GM18498 (cell line): ENCODE measurements around the gene SMIM28.
"Not testable (repeated sequence)": the region's sequence is repeated elsewhere in the genome, so short reads cannot be mapped to it uniquely, and the experiment has no call there.

ENCODE experiments used
- ATAC-seq: cut with Tn5 transposase; IDR thresholded peaks from one replicate; pipeline ENCODE4 v1.9.1; 2021; ENCODE audit warnings: mild to moderate bottlenecking, moderate library complexity; ENCODE audit not compliant: unreplicated experiment

Gene SMIM28

DNA sequence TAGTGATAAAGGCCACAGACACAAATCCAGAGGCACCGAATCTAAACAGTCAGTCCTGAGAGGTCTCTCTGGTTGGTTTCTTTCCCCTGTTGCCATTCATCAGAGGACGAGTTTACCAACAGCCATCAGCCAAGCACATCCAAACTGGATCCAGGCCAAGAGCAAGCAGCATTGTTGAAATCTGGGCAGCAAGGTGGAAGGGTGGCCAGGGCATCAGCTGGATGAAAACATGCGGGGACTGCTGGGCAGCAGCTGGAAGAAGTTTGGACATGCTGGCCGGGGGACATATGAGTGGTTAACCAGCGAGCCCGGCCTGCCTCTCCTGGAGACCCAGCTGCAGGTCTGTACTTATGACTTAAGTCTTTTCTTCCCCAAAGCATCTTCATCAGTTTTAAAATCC, at the start of gene SMIM28:
Gene SMIM28 (plus strand): TSS at position 62 of the 400 bp plus-strand sequence. CDS start 168 bp downstream, at position 230.
- no peak for ATAC-seq

DNA sequence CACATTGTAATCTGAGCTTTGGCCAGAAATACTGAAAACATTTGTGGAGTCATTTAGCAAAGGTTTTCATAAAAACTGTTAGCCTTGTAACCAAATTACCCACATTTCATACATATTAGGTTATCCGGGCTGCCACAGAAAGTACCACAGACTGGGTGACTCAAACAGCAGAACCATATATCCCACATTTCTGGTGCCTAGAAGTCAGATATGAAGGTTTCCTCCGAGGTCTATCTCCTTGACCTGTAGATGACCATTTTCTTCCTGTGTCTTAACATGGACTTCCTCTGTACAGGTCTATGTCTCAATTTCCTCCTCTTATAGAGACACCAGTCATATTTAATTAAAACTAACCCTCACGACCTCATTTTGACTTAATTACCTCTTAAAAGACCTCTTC, 49.5 kb upstream of the SMIM28 start:
- ATAC-seq: no peak

DNA sequence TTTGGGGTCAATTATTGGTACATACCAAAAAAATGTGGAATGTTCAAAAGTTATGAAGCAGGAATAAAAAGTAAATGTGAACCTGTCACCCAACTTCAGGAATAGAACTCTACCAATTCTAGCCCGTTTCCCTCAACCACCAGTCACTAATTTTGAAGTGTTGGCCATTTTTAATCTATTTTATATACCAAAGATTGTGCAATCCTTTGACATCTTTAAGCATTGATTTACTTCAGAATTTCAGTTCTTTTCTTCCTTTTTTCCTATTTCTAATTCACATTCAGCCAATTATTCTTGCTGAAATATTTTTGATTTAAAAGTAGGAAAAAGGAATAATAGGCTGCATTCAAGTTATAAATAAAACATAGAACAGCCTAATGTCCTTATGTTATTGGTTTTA, 46.9 kb upstream of the SMIM28 start:
- ATAC-seq: no peak

DNA sequence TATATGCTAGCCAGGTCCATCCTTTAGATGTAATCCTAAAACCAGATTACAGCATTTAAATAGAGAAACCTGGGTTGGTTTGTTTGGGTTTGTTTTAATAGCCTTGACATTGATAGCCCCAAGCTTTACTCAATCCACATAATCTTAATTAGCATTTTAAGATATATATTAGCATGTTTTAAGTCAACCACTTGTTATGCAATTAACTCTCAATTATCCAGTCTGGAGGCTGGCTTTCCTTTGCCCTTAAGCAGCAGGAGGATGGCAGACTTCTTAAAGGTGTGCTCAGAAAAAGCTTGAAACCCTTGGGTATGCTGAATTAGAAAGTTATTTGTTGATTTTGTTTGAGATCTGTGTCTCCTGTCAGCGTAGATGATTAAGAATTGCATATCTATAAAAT, 46.3 kb upstream of the SMIM28 start:
- no peak for ATAC-seq

DNA sequence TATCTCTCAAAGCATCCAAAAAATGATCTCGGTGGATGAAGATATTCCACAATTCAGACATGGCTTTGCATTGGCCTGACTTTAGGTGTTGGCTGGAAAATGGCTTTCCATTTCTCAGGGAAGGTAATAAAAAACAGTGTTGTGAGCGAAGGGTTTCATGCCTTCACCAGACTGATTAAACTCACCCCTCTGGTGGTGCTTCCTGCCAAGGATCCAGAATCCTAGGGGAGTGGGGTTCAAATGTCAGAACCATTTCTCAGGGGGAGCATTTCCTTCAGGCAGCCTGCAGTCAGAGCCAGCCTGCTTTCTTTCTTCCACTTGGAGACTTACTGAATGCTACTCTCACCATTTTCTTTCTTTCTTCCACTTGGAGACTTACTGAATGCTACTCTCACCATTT, 45.7 kb upstream of the SMIM28 start:
- no peak for ATAC-seq

DNA sequence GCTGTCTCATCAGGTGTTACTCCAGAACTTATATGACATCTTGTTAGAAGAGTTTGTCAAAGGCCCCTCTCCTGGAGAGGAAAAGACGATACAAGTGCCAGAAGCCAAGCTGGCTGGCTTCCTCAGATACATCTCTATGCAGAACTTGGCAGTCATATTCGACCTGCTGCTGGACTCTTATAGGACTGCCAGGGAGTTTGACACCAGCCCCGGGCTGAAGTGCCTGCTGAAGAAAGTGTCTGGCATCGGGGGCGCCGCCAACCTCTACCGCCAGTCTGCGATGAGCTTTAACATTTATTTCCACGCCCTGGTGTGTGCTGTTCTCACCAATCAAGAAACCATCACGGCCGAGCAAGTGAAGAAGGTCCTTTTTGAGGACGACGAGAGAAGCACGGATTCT, 43.7 kb upstream of the SMIM28 start:
- ATAC-seq: no peak

DNA sequence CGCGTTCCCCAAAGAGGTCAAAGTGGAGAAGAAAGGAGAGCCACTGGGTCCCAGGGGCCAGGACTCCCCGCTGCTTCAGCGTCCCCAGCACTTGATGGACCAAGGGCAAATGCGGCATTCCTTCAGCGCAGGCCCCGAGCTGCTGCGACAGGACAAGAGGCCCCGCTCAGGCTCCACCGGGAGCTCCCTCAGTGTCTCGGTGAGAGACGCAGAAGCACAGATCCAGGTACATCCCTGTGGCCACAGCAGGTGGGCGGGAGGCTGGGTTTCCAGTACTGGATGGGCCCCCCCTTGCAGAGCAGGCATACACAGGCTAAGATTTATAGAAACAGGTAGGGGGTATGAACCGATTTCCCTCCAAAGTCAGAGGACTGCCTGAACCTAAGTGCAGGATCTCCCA, 42.7 kb upstream of the SMIM28 start:
- no peak for ATAC-seq

DNA sequence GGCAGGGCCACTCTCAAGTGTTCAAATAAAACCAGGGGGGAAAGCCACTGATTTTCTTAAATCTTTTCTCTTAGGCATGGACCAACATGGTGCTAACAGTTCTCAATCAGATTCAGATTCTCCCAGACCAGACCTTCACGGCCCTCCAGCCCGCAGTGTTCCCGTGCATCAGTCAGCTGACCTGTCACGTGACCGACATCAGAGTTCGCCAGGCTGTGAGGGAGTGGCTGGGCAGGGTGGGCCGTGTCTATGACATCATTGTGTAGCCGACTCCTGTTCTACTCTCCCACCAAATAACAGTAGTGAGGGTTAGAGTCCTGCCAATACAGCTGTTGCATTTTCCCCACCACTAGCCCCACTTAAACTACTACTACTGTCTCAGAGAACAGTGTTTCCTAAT, 41.5 kb upstream of the SMIM28 start:
- ATAC-seq: no peak

DNA sequence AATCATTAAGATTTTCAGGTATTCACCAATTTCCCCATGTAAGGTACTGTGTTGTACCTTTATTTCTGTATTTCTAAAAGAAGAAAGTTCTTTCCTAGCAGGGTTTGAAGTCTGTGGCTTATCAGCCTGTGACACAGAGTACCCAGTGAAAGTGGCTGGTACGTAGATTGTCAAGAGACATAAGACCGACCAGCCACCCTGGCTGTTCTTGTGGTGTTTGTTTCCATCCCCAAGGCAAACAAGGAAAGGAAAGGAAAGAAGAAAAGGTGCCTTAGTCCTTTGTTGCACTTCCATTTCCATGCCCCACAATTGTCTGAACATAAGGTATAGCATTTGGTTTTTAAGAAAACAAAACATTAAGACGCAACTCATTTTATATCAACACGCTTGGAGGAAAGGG, 40.6 kb upstream of the SMIM28 start:
- no peak for ATAC-seq

DNA sequence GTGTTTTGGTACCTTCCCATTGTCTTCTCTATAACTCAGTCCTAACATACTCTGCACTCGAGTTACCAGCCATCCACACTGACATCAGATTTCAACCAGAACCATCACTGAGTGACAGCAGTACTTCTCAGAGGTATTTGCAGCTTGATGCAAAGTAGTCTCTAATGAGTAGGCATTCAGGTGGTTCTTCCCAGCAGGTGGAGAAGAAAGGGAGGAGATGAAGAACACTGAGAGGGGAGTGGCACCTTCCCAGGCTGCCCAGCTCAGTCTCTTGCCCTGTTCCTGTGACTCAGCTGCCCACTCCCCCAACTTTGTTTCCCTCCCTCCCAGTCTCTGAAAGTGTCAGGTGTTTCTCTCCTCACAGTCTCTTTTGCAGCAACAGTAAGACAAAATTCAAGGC, 38.7 kb upstream of the SMIM28 start:
- ATAC-seq: no peak

DNA sequence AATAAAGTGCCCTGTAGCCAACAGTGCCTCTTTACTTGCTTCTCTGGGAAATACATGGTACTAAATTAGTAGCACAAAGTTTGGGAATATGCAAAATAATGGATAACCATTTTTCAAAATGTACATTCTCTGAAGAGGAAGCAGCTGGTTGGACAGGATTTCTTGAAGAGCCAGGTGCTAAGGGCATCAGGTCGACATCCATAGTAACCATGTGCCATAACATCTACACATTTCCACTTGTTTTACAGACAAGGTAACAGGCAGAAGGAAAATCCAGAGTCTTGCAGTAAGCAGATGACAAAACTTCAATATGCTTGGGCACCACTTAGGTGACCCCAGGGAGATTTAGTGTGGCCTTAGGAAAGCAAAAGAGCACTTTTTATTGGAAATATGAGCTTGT, 36.5 kb upstream of the SMIM28 start:
- ATAC-seq: no peak

DNA sequence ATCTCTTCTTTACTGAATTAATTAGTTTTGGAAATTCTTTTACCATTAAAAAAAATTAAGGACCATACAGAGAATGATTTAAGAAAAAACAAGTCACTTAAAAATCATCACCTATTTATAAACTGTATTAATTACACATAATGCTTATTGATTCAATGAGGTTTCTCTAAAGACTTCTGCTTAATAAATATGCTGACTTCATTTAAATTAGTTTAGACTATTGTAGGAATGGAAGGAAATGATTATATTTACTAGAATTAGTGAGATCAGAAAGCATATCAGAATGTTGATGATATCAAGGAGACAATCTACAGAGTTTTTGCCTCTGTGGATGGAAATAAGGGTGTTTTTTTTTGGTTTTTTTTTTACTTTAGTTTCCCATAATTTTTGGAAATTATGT, 34.6 kb upstream of the SMIM28 start:
- no peak for ATAC-seq

DNA sequence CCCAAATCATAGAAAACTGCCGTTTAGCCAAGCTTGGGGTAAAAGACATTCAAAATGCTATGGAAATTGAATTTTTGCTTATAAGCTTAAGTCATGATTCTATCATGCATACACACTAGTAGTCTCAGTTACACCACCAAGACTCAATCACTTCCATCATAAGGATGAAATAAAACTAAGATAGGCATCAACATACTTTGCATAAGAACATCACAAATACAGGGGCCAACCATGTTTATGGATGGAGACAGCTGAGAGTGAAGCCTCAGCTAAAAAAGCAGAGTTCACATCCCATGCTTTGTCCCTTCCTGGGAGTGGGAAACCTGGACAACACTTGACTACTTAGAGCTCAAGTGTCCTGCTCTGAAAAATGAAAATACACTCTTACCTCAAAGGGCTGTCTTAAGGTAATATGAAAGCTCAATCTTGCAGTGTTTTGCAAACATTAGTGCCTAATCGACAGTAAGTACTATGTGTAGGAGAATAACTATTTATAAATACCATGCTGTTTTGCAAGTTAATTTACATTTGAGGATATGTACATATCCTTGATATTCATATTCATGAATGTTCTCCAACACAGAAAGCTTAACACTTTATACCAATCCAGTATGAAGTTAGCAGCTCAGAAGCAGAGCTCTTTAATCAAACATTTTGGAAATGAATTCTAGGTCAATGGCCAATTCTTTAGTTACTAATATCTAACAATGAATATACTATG, 32.0 kb upstream of the SMIM28 start:
- no peak for ATAC-seq

DNA sequence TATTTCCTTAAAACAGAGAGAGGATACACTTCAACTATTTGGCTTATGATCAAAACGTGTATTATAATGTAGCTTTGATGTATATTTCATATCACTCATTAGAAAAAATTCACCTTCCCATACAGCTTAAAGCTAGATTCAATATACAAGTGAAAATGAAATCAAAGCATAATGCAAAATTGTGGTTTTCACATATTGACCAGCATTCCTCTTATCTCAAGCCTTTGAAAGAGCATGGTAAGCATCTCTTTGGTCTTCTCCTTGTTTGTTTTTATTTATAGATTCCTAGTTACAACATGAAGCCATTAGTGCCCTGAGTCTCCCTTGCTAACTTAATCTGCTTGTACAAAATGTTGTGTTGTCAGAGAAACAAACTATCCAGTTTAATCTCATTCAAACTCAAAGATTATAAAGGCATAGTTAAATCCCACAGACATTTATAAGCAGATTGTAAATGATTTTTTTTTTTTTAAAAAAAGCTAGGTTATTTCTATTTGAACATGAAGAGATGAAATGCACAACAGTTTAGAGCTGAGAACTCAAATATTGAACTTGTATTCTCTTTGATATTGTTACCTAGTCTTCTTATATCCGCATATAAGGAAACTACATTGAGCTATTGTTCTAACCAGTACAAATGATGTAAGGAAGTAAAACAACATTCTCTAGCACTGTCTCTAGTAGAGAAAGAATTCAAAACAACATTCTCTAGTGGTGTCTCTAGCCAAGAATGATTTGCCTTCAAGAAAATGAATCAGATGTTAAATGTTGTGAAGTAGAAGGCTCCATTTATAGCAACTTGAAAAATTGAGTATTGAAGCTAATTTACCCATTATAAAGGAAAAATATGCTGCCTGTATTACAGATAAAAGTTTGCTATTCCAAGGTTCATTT, 31.2 kb upstream of the SMIM28 start:
- no peak for ATAC-seq

DNA sequence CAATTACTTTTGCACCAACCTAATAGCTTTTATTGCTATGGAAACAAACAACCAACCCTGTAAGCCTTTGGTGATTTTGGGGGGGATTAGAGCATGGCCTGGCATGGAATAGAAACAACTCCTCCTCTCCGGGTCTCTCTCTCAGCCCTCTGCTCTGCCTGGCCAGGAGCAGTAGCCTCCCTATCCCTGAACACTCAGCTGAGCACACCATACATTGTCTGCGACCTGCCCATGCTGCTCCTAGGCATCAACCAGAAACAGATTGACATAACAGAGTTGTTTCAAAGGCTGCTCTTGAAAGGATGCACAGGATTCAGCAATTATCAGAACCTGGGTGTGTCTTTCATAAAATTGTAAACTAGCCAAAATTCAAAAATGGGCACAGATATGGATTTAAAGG, 29.8 kb upstream of the SMIM28 start:
- no peak for ATAC-seq

DNA sequence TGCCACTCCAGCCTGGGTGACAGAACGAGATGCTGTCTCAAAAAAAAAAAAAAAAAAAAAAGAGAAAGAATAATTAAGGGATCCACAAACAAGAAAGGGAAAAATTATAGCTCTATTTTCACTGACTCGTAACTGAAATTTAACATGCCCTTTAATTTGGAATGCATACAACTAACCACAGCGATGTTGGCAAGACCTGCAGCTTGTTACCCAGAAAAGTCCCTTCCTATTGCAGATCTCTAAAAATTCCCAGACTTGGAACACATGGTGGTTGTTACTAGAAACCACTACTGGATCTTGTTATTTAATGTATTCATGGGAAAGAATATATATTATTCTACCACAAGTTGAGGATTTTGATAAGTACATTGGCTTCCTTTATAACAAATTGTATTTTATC, 27.8 kb upstream of the SMIM28 start:
- no peak for ATAC-seq

DNA sequence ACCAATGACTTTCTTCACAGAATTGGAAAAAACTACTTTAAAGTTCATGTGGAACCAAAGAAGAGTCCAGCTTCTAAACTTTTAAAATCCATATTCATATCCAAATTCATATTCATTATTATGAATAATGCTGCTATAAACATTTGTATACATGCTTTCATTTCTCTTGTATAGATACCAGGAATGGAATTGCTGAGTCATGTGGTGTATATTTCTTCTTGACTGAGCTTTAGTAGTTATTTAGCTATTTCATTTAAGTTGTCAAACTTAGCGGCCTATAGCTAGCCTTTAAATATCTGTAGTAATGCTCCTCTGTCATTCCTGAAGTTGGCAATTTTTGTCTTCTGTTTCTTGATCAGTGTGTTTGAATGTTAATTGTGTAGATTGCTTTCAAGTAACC, 19.8 kb upstream of the SMIM28 start:
- no peak for ATAC-seq

DNA sequence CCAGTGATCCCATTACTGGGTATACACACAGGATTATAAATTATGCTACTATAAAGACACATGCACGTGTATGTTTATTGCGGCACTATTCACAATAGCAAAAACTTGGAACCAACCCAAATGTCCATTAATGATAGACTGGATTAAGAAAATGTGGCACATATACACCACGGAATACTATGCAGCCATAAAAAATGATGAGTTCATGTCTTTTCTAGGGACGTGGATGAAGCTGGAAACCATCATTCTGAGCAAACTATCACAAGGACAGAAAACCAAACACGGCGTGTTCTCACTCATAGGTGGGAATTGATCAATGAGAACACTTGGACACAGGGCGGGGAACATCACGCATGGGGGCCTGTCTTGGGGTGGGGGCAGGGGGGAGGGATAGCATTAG, 9.0 kb upstream of the SMIM28 start:
- ATAC-seq: not testable (repeated sequence)

DNA sequence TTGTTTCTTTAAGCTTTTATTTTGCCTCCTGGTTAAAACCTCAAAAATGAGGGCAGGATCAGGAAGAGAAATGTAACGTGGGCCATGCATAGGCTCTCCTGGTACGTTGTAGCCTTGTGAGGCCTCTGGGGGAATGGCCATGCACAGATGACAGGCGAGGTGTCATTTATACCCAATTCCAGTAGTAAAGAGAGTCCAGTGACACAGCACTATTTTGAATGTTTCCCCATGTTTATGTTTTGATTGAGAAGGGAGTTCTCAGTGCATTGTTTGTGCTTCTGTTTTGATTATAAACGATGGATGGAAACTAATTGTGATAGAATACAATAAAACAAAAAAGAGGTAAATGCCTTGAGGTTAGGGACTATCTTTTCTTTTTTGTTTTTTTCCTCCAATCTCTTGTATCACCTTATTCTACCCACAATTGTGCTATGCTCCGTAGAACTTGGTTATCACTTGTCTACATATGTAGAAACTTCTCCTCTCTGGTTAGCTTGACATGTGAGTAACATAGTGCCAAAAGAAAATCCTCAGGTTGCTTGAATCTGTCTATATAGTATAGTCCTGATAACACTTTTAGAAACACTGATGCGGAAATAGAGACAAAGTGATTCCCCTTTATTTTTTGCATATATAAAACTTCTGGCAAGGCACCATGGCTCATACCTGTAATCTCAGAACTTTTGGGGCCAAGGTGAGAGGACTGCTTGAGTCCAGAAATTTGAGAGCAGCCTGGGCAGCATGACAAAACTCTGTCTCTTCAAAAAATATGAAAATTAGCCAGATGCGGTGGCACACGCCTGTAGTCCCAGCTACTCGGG, 6.9 kb upstream of the SMIM28 start:
- no peak for ATAC-seq

DNA sequence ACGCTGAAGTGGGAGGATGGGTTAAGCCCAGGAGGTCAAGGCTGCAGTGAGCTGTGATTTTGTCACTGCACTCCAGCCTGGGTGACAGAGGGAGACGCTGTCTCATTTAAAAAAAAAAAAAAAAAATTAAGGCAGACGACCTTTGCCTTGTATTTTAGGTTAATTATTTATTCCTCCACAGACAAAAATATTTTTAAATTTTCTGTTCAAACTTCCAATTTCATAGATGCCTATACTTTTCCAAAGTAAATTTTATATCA, 6.3 kb upstream of the SMIM28 start:
- no peak for ATAC-seq

DNA sequence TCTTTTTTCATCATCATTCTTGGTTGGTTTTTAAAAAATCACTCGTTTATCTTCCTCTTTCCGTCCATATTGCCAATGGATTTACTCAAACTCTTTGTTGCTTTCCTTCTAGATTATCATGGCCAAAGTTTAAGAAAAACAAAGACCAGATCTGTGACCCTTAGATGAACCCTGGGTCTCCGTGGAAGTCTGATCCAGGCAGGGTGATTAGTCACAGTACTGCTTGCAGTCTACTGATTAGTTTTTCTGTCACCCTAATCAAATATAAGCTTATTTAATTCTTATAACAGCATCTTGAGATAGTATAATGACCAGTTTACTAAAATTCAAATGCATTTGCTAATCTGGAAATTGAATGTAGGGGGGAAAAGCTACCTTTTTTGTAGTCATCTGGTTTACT, 6.0 kb upstream of the SMIM28 start:
- ATAC-seq: no peak
